Medulla oblongata (tissue), 1 donor: ENCODE results near the gene KLHDC9.

Experiments used
- DNase-seq: peaks from one replicate; pipeline ENCODE4 v3.0.0-alpha.2; 2015; ENCODE audit errors: extremely low spot score

KLHDC9 gene

DNA sequence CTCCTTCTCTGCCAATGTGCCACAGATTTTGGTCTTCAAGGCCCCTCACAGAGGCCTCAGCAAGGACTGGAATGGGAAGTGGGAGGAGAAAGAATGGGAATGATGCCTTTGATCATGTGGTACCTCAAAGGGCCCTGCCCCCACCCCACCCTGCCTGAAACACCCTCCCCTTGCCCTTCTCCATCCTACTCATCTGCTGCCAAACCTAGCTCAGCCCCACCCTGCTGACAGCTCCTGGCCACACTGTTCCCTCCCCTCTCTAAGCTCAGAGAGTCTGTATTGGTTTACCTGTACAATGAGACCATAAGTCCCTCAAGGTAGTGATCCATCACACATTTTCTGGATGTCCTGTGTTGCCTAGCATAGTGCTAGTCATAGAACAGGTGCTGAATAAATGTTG is 21.8 kb upstream of the KLHDC9 start:
- DNase-seq = no peak

DNA sequence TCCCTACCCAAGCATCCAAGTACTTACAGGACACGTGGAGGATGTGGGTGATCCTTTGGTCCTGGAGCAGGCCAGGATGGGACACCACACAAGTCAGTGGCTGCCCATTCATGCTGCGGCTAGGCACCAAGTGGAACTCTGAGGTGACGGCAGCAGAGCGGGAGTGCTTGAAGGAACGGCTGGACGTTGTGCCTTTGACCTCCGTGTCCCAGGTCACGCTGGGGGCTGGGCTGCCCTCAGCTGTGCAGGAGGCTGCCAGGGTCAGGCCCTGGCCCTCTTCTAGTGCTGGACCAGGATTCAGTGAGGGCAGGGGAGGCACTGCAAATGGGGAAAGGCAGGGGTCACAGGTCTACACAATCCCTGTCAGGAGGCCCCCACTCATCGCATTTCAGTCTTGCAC is 20.7 kb upstream of the KLHDC9 start:
- DNase-seq = no peak

DNA sequence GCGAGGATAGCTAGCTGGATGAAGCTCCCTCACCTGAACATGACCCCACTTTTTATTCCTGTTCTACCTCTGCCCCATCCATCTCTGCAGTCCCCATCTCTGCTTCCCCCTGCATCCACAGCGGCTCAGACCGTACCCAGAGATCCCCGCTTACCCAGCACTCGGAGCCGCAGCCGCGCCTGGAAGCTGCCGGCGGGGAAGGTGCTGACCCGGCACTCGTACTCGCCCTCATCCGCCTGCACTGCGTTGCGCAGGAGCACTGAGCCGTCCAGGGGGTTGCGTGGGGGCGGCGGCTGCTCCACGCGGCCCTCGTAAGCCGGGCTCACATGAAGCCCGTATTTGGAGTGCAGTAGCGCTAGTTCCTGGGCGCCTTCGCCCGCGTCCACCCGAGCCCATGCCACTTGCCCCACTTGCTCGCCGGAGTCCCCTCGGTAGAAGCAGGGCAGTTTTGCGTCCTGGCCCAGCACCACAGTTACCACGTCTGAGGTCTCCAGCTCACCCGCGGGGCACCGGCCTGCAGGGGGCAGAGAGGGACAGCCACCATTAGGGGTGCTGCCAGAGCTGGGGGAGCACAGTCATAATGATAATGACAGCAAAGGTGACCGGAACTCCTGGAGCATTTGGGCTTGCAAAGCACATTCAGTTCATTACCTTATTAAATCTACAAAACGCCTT is 18.6 kb upstream of the KLHDC9 start:
- no peak for DNase-seq

DNA sequence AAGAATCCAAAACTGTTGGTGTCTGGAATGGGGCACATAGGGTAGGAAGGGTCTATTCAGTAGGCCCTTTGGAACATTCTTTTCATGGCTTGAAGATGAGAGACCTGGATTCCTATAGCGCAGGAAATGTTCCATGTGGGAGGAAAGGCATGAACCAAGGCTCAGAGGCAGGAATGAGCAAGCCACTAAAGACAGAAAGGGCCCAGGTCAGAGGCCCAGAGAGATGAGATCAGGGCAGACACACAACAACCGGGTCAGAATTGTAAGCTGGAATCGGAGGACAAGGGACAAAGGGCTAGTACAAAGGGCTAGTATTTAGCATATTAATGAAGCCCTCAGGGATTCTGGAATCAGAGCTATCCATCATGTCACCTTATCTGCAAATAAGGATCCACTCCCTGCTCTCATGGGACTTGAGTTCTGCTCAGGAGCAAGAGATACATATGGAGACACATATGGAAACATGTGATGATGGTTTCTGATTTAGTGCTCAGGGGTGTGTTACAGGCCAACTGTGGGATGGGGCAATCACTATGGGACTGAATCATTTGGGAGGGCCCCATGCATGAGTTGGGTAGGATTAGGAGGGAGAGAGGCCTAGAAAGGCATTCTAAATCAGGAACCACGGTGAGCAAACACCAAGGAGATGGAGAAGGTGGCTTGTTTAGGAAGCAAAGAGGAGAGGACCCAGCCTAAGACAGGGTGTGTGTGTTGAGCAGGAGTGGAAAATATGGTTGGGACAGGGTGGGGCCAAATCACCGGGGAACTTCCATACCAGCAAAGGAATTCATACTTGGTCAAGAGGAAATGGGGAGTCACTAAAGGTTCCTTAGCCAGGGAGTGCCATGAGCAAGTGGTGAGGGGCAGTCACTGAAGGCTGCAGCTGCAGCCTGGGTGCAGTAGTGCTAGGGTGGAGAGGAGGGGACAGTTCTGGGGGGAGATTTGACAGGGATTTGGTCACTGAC is 17.4 kb upstream of the KLHDC9 start:
- DNase-seq = no peak

DNA sequence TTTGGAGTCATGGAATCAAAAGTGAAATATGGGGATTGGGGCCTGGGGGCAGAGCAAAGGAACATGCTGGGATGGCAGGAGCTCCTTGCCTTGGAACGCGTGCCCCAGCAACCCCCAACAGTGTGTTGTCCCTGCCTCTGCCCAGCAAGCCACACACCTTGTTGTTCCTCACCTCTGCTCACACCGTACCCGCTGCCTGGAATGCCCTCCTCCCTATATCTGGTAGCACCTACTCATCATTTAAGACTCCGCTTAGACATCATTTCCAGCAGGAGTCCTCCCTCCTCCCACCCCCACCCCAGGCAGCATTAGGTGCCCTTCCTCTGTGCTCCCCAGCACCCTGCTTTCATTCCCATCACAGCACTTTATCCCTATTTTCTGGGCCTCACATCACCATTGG is 16.6 kb upstream of the KLHDC9 start:
- DNase-seq = no peak

DNA sequence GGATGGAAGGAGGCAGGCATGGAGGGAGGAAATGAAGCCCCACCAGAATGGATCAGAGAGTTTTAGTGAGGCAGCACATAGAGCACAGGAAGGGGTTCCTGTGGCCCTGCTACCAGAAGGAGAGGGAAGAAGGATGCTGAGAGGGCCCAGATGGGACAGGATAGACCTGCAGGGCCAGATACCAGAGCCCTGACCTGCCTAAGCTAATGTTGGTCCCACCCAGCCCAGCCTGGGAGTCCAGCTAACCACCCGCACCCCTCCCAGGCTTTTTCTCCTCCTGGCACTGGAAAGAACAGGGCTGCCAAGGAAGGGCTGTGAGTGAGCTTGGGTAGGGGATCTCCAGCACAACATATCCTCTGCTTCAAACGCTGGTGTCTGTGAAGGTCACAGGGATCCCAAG is 15.7 kb upstream of the KLHDC9 start:
- DNase-seq = no peak

DNA sequence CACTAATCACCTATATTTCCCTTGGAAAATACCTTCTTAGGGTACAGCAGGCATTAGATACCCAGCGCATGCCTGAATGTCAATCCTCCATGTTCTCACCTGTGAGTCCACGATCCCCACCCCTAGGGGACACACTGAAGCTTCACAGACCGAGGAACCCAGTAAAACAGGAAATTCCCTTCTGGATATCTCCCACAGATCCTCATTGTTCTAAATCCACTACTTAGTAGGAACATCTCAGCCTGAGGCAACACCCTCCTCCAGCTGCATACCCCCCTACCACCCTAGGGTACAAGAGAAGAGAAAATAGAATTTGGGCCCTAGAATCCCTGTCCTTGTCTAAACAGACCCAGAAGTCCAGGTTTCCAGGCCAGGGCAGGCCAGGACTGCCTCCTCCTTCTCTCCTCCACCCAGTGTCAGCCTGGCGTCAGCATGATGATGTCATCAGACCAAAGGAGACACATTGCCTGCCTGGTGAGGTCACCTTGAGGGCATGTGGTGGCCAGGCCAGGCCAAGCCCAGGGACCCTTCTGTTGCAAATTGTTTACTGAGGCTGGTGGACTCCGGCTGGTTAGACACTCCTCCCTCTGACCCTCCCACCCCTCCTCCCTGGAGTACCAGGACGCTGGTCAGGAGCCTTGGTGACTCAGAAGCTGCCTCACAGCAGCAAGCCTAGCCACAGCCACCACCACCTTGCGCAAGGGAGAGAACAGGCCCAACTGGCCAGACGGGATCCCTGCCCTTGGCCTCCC is 15.0 kb upstream of the KLHDC9 start:
- no peak for DNase-seq

DNA sequence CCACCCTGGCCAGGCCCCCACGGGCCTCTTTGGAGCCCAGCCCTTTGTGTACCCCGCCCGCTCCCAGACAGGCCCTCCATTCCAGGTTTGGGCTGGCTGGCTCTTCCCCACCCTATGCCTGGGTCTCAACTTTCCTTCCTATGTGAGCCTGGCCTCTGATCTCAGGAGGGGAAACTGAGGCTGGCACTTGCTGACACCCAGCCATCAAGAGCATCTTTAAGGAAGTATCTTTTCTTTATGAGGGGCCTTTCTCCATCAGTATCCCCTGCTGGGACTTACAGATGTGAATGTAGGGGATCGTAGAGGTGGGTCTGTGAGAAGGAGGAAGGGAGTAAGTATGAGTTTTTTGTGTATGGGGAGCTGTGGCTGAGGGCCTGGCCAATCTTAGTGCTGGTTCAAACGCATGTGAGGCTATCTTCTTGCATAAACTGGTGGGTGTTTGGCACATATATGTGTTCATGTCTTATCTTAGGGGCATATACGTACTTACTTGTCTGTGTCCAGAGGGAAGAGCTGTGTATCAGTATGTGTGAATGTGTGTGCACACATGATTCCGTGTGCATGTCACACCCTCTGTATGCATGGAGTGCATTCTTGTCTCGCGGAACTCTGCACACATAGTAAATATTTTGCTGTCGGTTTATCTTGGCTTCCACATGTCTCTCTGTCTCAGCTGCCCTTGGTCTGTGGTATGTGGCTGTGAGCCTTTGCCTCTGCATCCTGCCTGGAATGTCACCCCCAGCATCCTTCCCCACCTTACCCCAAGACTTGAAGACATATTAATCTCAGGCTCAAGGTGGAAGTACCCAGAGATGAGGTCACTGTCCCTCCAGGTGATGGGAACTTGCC is 14.2 kb upstream of the KLHDC9 start:
- DNase-seq = no peak

DNA sequence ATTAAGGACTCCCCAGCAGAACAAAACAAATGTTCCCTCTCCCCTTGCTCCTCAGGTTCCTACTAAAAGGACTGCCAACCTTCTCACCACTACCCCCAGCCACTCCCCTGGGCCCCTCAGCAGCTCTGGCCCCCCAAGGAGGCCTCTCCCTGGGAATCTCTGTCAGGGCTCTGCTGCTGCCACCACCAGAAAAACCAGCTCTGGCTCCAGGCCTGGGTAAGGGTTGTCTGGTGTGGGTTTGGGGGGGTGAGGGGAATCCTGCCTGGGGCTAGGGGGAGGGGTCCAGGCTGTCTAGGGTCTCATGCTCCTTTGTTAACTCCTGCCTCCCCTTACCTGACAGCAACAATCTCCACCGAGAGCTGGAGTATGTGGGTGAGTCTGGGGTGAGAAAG is 13.6 kb upstream of the KLHDC9 start:
- no peak for DNase-seq

DNA sequence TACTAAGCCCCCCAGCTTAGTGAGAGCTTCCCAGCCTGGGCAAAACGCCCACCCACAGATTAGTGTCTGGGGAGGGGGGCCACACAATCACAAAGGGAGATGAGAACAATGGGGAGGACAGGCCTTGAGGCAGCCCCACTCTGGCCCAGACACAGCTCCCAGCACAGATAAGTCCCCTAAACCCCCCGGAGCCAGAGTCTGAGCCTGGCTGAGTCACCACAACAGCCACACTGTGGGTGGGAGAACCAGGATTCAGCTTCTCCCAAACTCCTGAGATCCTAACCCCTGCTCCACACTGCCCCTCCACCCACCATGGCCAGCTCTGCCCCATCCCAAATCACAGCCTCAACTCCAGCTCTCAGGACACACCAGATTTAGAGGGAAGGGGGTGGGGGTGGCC is 13.0 kb upstream of the KLHDC9 start:
- DNase-seq = no peak

DNA sequence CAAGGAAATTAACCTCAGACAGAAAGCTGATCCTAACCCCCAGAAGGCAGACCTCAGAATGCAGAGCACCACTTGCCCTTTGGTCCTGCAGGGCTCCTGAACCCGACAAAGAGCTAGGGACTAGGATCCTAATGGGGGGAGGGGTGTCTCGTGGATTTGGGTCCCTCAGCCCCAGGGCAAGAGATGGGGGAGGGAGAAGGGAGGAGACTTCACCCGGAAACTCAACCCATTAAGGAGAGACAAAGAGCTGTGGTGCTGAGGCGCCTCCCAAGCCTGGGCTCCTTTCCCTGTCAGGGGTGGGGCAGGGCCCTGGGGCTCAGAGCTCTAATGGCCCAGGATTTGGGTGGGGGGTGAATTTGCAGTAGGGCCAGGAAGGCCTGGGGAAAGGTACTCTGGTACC is 11.7 kb upstream of the KLHDC9 start:
- no peak for DNase-seq

DNA sequence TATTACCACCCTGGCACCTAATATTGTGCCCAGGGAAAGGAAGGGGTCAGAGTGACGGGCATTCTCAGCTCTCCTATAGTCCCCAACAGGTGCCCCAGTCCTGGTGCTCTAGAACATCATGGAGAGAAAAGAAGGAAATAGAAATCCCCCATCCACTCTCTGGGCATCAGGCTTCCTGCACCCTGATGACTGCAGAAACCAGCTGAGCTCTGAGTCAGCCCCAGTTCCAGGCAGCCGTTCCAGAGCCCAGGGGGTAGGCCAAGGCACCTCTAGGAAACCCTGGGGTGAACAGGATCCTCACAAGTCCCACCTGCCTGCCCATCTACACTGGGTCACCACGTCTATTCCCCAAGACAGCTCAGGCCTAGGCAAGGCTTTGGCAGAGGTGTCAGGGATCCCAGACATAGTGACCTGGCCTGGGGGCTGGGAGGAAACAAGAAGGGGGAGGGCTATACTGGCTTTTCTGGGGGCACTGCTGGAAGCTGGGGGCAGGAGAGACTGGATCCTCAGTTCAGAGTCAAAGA is 9.5 kb upstream of the KLHDC9 start:
- DNase-seq = no peak

DNA sequence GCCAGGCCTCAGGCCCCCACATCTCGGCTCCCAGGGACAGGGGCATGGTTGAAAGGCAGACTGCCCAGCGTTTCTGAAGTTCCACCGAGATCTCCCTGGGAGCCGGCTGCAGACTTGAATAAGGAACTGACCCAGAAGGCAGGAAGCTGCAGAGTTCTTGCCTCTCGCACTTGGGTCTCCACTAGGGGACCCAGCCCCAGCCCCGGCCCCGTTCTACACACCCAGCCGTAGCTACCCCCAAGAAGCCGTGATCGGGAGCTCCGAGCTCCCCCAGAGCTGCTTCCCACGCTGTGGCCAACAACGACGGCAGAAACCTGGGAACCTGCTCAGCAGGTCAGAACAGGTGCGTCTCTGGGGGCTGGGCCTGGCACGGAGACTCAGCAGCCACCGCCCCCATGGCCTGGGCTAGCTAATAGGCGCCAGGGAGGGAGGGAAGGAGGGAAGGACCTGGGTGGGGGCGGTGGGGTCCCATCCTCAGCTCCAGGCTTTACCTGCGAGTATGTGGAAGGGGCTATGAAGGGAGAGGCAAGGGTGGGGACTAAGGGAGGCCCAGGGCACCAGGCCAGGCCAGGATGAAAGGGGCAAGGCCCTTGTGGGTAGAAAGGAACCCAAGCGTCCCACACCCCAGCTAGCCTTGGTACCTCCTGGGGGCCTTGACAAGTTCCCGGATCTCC is 8.8 kb upstream of the KLHDC9 start, which contains the start of gene NECTIN4:
Gene NECTIN4 (minus strand): TSS at position 308 of the 674 bp plus-strand sequence. CDS start 262 bp downstream, at position 46.
- no peak for DNase-seq

DNA sequence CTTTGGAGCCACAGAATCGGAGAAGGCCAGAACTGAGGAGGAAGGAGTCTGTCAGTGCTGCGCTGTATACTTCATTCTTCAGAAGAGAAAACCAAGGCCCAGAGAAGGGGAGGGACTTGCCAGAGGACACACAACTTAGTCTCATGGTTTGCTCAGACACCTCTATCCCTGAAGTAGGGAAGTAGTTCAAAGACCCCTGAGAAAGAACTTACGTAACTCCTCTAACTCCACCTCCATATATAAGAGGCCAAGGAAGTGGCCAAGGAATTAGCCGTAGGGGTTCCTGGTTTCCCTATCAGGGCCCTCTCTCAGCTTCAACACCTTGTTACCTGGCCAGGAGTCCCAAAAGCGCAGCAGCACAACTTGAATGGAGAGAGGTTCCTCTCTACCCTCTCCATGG is 8.2 kb upstream of the KLHDC9 start:
- DNase-seq = no peak

DNA sequence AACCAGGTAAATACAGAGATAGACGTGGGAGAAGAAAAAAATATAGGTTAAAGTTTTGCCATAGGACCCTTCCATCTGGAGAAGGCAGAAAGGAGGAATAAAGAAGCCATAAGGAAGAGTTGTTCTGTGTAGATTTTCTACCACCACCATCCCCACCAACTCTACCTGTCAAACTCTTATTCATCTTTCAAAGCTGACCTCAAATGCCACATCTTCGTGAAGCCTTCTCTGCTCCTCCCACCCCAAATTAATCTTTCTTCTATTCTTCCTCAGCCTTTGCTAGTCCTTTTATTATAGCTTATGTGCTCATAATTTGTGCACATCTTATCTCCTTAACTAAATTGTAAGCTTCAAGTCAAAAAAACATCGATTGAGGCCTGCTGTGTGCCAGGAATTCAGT is 7.5 kb upstream of the KLHDC9 start:
- no peak for DNase-seq

DNA sequence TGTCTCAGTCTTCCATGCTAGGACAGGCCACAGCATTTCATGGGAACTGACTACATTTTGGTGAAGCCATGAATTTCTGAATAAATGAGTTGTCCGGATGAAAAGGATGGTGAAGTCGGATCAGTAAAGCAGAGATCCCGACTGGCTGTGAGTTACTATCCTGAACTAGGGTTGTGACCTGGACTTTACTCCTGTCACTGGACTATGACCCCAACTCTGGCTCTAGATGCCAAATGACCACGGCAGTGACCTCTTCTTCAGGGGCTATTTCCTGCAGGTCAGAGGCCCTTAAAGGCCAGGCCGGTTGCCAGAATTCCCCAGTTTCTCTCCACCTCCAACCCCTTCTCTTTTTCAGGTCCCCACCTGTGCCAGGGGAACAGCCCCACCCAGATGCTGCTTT is 7.1 kb upstream of the KLHDC9 start:
- no peak for DNase-seq

DNA sequence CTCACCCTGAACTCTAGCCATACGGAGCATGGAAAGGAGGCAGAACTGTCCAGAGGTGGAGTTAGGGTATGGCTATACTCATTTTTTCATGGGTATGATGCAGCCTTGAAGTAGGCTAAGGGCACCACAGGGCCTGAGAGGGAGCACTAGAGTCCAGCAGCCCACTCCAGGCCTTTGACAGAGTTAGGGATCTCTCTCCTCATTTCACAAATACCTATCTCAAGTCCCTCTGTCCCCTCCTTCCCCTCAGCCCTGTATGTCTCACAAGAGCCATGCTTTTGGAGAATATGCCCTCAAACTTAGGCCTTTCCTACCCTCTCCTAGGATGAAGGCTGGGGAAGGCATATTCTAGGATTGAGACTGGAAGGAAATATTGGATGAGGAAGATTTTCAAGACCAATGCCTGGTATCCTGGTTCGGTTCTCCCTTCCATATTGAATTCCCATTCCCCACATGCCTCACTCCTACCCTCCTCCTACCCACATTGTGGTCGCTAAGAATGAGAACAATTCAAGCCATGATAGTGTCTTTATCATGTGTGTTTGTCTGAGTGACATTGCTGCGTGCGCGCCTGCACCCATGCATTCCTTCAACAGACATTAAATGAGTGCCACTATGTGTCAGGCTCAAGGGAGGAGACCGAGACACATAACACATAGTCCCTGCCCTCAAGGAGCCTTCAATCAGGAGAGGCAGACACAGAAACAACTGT is 6.2 kb upstream of the KLHDC9 start:
- DNase-seq = no peak

DNA sequence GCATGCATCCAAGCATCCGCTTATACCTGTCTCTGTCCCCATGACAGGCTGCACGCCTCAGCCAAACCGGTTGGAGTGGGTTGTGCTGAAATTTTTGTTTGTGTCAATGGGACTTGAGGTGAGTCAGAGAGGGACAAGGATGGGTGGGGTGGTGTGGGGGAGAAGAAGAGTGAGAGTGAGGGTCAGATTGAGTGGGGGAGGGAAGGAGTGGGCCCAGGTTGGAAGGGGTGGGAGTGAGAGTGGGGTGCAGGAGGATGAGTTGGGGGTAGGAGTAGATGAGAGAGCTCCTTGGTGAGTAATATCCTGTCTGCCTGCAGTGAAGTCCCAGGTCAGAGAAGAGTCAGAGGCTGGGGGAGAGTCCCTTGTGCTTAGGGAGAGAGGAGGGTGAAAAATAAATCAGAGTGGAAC is 5.5 kb upstream of the KLHDC9 start:
- DNase-seq = no peak

DNA sequence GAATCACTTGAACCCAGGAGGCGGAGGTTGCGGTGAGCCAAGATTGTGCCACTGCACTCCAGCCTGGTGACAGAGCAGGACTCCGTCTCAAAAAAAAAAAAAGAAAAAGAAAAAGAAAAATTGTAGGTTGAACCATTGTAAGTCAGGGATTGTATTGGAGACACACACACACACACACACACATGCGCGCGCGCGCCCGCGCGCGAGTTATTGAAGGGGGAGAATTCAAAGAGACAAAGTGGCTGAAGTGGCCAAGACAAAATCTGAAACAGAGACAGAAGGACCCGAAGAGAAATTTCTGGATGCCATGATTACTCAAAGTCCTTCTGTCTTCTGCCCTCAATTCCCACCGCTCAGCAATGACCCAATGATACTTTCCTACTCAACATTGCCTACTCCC is 3.7 kb upstream of the KLHDC9 start:
- no peak for DNase-seq

DNA sequence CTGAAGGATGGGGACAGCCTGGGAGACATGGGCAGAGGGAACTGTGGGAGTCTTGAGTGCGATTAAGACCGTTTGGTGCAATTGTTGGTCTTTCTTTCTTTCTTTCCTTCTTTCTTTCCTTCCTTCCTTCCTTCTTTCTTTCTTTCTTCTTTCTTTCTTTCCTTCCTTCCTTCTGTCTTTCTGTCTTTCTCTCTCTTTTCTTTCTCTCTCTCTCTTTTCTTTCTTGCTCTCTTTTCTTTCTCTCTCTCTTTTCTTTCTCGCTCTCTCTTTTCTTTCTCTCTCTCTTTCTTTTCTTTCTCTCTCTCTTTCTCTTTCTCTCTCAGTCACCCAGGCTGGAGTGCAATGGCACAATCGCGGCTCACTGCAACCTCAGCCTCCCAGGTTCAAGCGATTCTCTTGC is 2.9 kb upstream of the KLHDC9 start:
- no peak for DNase-seq
